TTC549 (cell line): ENCODE results near the gene DPH3.

Experiments
- FAIRE-seq: peaks from 2 replicates; lab custom pipeline; 2012; peaks lifted over from hg19 to GRCh38; lab: Jason Lieb, UNC

Gene DPH3

GRCh38 chr3:16255326-16255725 lies 9.4 kb downstream of the DPH3 start:
- no peak for FAIRE-seq

- FAIRE-seq: no peak
Measured at GRCh38 chr3:16254916-16255315, 9.8 kb downstream of the DPH3 start.

- FAIRE-seq: no peak
Measured at GRCh38 chr3:16253601-16254000, 11.1 kb downstream of the DPH3 start.

GRCh38 chr3:16252988-16253387 lies 11.8 kb downstream of the DPH3 start:
- no peak for FAIRE-seq

GRCh38 chr3:16252243-16252978 lies 12.3 kb downstream of the DPH3 start:
- FAIRE-seq: no peak

- FAIRE-seq: no peak
Measured at GRCh38 chr3:16251316-16252085, 13.2 kb downstream of the DPH3 start.

- FAIRE-seq: no peak
Measured at GRCh38 chr3:16249886-16250285, 14.9 kb downstream of the DPH3 start.

GRCh38 chr3:16249336-16249735 lies 15.4 kb downstream of the DPH3 start:
- no peak for FAIRE-seq

- no peak for FAIRE-seq
Measured at GRCh38 chr3:16248556-16248955, 16.2 kb downstream of the DPH3 start.

GRCh38 chr3:16247282-16248061 lies 17.3 kb downstream of the DPH3 start:
- FAIRE-seq: no peak

- no peak for FAIRE-seq
Measured at GRCh38 chr3:16245609-16246008, 19.1 kb downstream of the DPH3 start.

GRCh38 chr3:16243706-16244490 lies 20.8 kb downstream of the DPH3 start:
- FAIRE-seq: no peak

- FAIRE-seq: no peak
Measured at GRCh38 chr3:16242177-16242576, 22.6 kb downstream of the DPH3 start.

- no peak for FAIRE-seq
Measured at GRCh38 chr3:16241225-16241624, 23.5 kb downstream of the DPH3 start.

GRCh38 chr3:16240229-16241023 lies 24.3 kb downstream of the DPH3 start:
- no peak for FAIRE-seq

GRCh38 chr3:16239780-16240179 lies 25.0 kb downstream of the DPH3 start:
- no peak for FAIRE-seq

- FAIRE-seq: no peak
Measured at GRCh38 chr3:16239086-16239770, 25.5 kb downstream of the DPH3 start.

GRCh38 chr3:16236856-16237393 lies 27.8 kb downstream of the DPH3 start:
- FAIRE-seq: no peak

- no peak for FAIRE-seq
Measured at GRCh38 chr3:16236030-16236639, 28.6 kb downstream of the DPH3 start.

GRCh38 chr3:16234281-16234680 lies 30.5 kb downstream of the DPH3 start:
- FAIRE-seq: no peak
